K562 (cell line): ENCODE data around the gene TMEM217. TPM values are rescaled to one million over a fixed set of nuclear protein-coding genes. Genes with fewer than 3 reads are reported as not detected.

ENCODE experiments used
- CEBPB ChIP-seq: fragments of 450-650 bp; IDR thresholded peaks from 2 replicates; pipeline ENCODE4 v1.6.1; 2016; ENCODE audit warnings: missing genetic modification characterization, missing compliant biosample characterization
- E2F4 ChIP-seq: sonication (generic); formaldehyde crosslinking; IDR thresholded peaks from 2 replicates; pipeline ENCODE4 v1.8.0; 2022; ENCODE audit warnings: mild to moderate bottlenecking, low read depth, missing genetic modification reagents
- FOXA3 ChIP-seq, 2 experiments: fragments of 450-650 bp in 1 of 2; sonication (generic) in 1 of 2; formaldehyde crosslinking; IDR thresholded peaks in 1 of 2; conservative IDR thresholded peaks in 1 of 2; 2 replicates each; pipeline versions ENCODE4 v1.4.0 to v1.8.0; 2020 to 2022; ENCODE audit warnings: mild to moderate bottlenecking in 2 of 2, missing genetic modification reagents in 1 of 2
- KLF6 ChIP-seq: fragments of 250-450 bp; sonication (Bioruptor Pico); IDR thresholded peaks from 2 replicates; pipeline ENCODE4 v1.4.0; 2020; ENCODE audit warnings: mild to moderate bottlenecking, moderate library complexity, borderline replicate concordance
- SPI1 ChIP-seq: IDR thresholded peaks from 2 replicates; pipeline ENCODE4 v1.6.1; 2011; ENCODE audit warnings: low read depth, low read length, control low read depth, borderline replicate concordance
- ZNF134 ChIP-seq: fragments of 250-450 bp; sonication (Bioruptor Pico); conservative IDR thresholded peaks from 2 replicates; pipeline ENCODE4 v1.4.0; 2020
- polyA plus RNA-seq, 8 experiments: library from polyadenylated mRNA; depleted of rRNA in 4 of 8; stranded (reverse) in 5 of 8; unstranded in 3 of 8; fragments of >200 nt; fragmentation: Nextera tagmentation in 2 of 8; fragmentation: Illumina TruSeq in 1 of 8; extraction: Ambion mirVana in 2 of 8; extraction: Trizol in 1 of 8; gene quantifications; 2 replicates each; pipeline versions ENCODE4 v1.2.1 to v1.2.3, GENCODE V29; 2011 to 2014; ENCODE audit warnings: inconsistent platforms in 1 of 8, missing spikeins in 1 of 8
- total RNA-seq, 7 experiments: library from RNA; depleted of rRNA in 6 of 7; stranded (reverse); fragments of >200 nt in 6 of 7; fragmentation: Illumina TruSeq in 2 of 7; extraction: Trizol in 2 of 7; gene quantifications; 2 replicates each; pipeline versions ENCODE4 v1.2.1 to v1.2.3, GENCODE V29; 2011 to 2021; ENCODE audit warnings: low replicate concordance in 1 of 7
- TF ChIP-seq, protein P1 (sequence below): sonication (generic); formaldehyde crosslinking; IDR thresholded peaks from 2 replicates; pipeline ENCODE4 v1.8.1; 2023; ENCODE audit warnings: mild to moderate bottlenecking, missing genetic modification reagents
- TF ChIP-seq, protein P2 (sequence below): fragments of 250-450 bp; sonication (Bioruptor Pico); IDR thresholded peaks from 2 replicates; pipeline ENCODE4 v1.8.0; 2021; ENCODE audit warnings: borderline replicate concordance, mild to moderate bottlenecking, moderate library complexity; ENCODE audit not compliant: poor library complexity, severe bottlenecking
- TF ChIP-seq, protein P3 (sequence below): fragments of 200-600 bp; sonication (generic); IDR thresholded peaks from one replicate; pipeline ENCODE4 v1.6.1; 2012; ENCODE audit warnings: mild to moderate bottlenecking, low read depth, low read length, inconsistent platforms

Gene TMEM217
- total and polyA plus RNA-seq, 9 of the 15 experiments (the other 6 are each of a cell fraction or from before 2014, with no cell fraction given) = 1.3 to 8.0 (median 1.9) TPM

DNA sequence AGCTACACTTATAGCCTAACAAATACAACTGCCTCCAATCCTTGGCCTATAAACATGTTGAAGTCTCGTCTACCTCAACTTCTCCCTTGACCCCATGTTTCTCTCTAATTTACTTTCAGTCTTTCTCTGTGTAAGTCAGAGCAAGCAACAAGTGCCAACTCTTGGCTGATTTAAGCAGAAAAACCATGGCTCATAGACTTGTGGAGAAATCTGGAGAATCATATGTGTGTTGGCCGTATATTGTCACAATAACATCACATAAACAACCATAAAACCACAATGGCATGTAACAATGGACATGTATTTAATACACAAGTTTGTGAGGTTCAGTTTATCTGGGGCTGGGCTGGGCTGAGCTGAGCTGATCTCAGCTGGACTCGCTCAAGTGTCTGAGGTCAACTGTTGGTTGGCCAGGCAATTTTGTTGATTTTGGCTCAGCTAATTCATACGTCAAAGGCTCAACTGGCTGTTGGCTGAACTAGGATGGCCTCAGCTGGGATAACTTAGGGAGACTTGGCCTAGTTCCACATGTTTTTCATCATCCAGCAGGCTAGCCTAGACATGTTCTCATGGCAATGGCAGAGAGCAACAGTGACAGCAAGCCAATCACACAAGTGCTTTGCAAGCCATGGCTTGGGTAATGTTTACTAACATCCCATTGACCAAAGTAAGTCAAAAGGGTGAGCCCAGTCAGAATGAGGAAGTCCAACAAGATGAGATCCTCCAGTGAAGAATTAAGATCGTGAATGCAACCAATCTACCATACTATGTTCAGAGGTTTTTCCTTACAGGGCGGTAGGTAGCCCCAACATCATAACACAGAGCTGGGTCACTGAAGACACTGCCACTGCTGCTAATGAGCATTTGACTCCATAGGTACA lies 13.3 kb downstream of the TMEM217 start (continued):
- TF ChIP-seq, protein P1, sequence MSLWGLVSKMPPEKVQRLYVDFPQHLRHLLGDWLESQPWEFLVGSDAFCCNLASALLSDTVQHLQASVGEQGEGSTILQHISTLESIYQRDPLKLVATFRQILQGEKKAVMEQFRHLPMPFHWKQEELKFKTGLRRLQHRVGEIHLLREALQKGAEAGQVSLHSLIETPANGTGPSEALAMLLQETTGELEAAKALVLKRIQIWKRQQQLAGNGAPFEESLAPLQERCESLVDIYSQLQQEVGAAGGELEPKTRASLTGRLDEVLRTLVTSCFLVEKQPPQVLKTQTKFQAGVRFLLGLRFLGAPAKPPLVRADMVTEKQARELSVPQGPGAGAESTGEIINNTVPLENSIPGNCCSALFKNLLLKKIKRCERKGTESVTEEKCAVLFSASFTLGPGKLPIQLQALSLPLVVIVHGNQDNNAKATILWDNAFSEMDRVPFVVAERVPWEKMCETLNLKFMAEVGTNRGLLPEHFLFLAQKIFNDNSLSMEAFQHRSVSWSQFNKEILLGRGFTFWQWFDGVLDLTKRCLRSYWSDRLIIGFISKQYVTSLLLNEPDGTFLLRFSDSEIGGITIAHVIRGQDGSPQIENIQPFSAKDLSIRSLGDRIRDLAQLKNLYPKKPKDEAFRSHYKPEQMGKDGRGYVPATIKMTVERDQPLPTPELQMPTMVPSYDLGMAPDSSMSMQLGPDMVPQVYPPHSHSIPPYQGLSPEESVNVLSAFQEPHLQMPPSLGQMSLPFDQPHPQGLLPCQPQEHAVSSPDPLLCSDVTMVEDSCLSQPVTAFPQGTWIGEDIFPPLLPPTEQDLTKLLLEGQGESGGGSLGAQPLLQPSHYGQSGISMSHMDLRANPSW (CRISPR knock-in tag) = no peak
- TF ChIP-seq KLF6 (CRISPR knock-in tag) (peak; percentile 26; the same call in 1 of the 2 replicates), SPI1 (peak; percentile 99), E2F4 (0 out of 2 replicates have a peak, but pooled peaks have one; percentile 5), FOXA3 (CRISPR knock-in tag; conservative IDR thresholded peaks at IDR 0.05 in 1 of 2, IDR thresholded peaks at IDR 0.05 in 1 of 2) (peak in 1 of 2 experiments; percentile 50; a peak in 1 of 4 replicates), CEBPB (peak; percentile 79), ZNF134 (CRISPR knock-in tag) (no peak)
- TF ChIP-seq, protein P2, sequence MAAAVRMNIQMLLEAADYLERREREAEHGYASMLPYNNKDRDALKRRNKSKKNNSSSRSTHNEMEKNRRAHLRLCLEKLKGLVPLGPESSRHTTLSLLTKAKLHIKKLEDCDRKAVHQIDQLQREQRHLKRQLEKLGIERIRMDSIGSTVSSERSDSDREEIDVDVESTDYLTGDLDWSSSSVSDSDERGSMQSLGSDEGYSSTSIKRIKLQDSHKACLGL = no peak
- TF ChIP-seq, protein P3, sequence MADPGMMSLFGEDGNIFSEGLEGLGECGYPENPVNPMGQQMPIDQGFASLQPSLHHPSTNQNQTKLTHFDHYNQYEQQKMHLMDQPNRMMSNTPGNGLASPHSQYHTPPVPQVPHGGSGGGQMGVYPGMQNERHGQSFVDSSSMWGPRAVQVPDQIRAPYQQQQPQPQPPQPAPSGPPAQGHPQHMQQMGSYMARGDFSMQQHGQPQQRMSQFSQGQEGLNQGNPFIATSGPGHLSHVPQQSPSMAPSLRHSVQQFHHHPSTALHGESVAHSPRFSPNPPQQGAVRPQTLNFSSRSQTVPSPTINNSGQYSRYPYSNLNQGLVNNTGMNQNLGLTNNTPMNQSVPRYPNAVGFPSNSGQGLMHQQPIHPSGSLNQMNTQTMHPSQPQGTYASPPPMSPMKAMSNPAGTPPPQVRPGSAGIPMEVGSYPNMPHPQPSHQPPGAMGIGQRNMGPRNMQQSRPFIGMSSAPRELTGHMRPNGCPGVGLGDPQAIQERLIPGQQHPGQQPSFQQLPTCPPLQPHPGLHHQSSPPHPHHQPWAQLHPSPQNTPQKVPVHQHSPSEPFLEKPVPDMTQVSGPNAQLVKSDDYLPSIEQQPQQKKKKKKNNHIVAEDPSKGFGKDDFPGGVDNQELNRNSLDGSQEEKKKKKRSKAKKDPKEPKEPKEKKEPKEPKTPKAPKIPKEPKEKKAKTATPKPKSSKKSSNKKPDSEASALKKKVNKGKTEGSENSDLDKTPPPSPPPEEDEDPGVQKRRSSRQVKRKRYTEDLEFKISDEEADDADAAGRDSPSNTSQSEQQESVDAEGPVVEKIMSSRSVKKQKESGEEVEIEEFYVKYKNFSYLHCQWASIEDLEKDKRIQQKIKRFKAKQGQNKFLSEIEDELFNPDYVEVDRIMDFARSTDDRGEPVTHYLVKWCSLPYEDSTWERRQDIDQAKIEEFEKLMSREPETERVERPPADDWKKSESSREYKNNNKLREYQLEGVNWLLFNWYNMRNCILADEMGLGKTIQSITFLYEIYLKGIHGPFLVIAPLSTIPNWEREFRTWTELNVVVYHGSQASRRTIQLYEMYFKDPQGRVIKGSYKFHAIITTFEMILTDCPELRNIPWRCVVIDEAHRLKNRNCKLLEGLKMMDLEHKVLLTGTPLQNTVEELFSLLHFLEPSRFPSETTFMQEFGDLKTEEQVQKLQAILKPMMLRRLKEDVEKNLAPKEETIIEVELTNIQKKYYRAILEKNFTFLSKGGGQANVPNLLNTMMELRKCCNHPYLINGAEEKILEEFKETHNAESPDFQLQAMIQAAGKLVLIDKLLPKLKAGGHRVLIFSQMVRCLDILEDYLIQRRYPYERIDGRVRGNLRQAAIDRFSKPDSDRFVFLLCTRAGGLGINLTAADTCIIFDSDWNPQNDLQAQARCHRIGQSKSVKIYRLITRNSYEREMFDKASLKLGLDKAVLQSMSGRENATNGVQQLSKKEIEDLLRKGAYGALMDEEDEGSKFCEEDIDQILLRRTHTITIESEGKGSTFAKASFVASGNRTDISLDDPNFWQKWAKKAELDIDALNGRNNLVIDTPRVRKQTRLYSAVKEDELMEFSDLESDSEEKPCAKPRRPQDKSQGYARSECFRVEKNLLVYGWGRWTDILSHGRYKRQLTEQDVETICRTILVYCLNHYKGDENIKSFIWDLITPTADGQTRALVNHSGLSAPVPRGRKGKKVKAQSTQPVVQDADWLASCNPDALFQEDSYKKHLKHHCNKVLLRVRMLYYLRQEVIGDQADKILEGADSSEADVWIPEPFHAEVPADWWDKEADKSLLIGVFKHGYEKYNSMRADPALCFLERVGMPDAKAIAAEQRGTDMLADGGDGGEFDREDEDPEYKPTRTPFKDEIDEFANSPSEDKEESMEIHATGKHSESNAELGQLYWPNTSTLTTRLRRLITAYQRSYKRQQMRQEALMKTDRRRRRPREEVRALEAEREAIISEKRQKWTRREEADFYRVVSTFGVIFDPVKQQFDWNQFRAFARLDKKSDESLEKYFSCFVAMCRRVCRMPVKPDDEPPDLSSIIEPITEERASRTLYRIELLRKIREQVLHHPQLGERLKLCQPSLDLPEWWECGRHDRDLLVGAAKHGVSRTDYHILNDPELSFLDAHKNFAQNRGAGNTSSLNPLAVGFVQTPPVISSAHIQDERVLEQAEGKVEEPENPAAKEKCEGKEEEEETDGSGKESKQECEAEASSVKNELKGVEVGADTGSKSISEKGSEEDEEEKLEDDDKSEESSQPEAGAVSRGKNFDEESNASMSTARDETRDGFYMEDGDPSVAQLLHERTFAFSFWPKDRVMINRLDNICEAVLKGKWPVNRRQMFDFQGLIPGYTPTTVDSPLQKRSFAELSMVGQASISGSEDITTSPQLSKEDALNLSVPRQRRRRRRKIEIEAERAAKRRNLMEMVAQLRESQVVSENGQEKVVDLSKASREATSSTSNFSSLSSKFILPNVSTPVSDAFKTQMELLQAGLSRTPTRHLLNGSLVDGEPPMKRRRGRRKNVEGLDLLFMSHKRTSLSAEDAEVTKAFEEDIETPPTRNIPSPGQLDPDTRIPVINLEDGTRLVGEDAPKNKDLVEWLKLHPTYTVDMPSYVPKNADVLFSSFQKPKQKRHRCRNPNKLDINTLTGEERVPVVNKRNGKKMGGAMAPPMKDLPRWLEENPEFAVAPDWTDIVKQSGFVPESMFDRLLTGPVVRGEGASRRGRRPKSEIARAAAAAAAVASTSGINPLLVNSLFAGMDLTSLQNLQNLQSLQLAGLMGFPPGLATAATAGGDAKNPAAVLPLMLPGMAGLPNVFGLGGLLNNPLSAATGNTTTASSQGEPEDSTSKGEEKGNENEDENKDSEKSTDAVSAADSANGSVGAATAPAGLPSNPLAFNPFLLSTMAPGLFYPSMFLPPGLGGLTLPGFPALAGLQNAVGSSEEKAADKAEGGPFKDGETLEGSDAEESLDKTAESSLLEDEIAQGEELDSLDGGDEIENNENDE = no peak
